Panc1 (cell line): ENCODE measurements around the gene WDR59.

Source experiments
- POLR2AphosphoS5 ChIP-seq: IDR thresholded peaks from 2 replicates; pipeline ENCODE4 v1.6.1; 2012; ENCODE audit warnings: mild to moderate bottlenecking, low read depth, low read length, moderate library complexity
- REST ChIP-seq, 2 experiments: IDR thresholded peaks; 2 replicates each; pipeline ENCODE4 v1.6.1; 2011 to 2012; ENCODE audit warnings: low read depth in 2 of 2, control low read depth in 1 of 2, low read length in 1 of 2, mild to moderate bottlenecking in 1 of 2, moderate library complexity in 1 of 2; ENCODE audit not compliant: insufficient read depth in 1 of 2
- SIN3A ChIP-seq: IDR thresholded peaks from 2 replicates; pipeline ENCODE4 v1.6.1; 2012; ENCODE audit warnings: low read depth, mild to moderate bottlenecking, low read length, moderate library complexity, borderline replicate concordance; ENCODE audit not compliant: insufficient read depth
- TCF7L2 ChIP-seq: IDR thresholded peaks from 2 replicates; pipeline ENCODE4 v1.6.1; 2011; ENCODE audit warnings: mild to moderate bottlenecking, low read depth, low read length, inconsistent platforms
- TF ChIP-seq, protein P1 (sequence below): fragments of 450-650 bp; IDR thresholded peaks from 2 replicates; pipeline ENCODE4 v1.5.1; 2017; ENCODE audit warnings: mild to moderate bottlenecking

- TF ChIP-seq, protein P1, sequence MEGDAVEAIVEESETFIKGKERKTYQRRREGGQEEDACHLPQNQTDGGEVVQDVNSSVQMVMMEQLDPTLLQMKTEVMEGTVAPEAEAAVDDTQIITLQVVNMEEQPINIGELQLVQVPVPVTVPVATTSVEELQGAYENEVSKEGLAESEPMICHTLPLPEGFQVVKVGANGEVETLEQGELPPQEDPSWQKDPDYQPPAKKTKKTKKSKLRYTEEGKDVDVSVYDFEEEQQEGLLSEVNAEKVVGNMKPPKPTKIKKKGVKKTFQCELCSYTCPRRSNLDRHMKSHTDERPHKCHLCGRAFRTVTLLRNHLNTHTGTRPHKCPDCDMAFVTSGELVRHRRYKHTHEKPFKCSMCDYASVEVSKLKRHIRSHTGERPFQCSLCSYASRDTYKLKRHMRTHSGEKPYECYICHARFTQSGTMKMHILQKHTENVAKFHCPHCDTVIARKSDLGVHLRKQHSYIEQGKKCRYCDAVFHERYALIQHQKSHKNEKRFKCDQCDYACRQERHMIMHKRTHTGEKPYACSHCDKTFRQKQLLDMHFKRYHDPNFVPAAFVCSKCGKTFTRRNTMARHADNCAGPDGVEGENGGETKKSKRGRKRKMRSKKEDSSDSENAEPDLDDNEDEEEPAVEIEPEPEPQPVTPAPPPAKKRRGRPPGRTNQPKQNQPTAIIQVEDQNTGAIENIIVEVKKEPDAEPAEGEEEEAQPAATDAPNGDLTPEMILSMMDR, result no peak
- TF ChIP-seq REST (IDR thresholded peaks at IDR 0.05; ENCODE audit: insufficient read depth in 1 of 2, low read depth in 2 of 2, low read length in 1 of 2) (no peak), SIN3A (no peak), POLR2AphosphoS5 (no peak), TCF7L2 (no peak)
Measured at GRCh38 chr16:74951681-74952080, 33.2 kb downstream of the WDR59 start.
